ENCODE results near the gene VWA8. TPM values are rescaled to one million over a fixed set of nuclear protein-coding genes. Genes with fewer than 3 reads are reported as not detected.
"Not testable (repeated sequence)": the region's sequence is repeated elsewhere in the genome, so short reads cannot be mapped to it uniquely, and the experiment has no call there.

VWA8 gene
- total RNA-seq, 1 experiment from 2014 or later = 22.6 TPM

DNA sequence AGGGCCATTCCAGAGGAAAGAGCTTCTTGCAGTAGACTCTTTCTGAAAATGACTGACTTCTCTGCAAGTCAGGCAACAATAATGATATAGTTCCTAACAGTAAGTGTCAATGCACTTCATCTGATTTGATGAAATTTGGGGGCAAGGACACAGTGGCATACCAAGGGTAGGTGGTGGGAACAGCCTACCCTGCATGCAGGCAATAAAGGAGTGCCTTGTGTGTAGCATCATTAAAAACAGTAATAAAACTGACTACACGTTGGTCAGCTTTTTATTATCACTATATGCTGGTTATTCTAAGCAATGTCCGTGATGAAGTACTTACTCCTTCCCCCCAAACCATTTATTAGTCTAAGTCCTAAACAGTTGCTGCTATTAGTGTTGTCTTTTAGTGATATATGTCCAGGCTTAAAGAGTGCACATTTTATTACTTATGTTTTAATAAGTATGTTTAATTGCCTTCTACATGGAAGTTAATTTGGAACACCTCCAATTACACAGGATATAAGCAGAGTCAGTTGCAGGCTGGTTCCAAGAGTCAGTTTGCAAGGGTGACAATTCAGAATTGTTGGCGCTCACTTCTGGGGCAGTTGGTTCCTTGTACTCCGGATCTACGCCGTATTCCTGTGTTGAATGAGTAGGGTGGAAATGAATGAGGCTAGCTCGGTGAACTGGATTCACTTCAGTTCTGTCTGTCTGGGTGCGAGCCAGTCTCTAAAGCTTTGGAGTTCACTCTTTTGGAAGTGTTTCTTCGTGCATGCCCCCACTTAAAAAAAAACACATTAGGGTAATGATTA, 419.6 kb downstream of the VWA8 start (continued):
- TF ChIP-seq RAD21 (IDR thresholded peaks at IDR 0.05; ENCODE audit: low read depth) (no peak), EZH2 (IDR thresholded peaks at IDR 0.05) (no peak), TCF7L2 (IDR thresholded peaks at IDR 0.05; ENCODE audit: borderline replicate concordance, extremely low read depth, insufficient read depth, insufficient read length) (no peak), CBX3 (IDR thresholded peaks at IDR 0.05; ENCODE audit: low read depth) (no peak), EZH2phosphoT487 (IDR thresholded peaks at IDR 0.05; ENCODE audit: borderline replicate concordance) (no peak), ZFX (IDR thresholded peaks at IDR 0.05) (no peak), FOSL1 (IDR thresholded peaks at IDR 0.05; ENCODE audit: low read depth) (no peak), POLR2AphosphoS5 (IDR thresholded peaks at IDR 0.05; ENCODE audit: low read depth, low read length) (no peak), SP1 (IDR thresholded peaks at IDR 0.05; ENCODE audit: low read depth) (no peak), SRF (IDR thresholded peaks at IDR 0.05; ENCODE audit: low read depth) (no peak), CEBPB (IDR thresholded peaks at IDR 0.05; ENCODE audit: low read depth) (no peak)
- TF ChIP-seq, protein P1, sequence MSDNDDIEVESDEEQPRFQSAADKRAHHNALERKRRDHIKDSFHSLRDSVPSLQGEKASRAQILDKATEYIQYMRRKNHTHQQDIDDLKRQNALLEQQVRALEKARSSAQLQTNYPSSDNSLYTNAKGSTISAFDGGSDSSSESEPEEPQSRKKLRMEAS (IDR thresholded peaks at IDR 0.05) = no peak
- TF ChIP-seq, protein P2, sequence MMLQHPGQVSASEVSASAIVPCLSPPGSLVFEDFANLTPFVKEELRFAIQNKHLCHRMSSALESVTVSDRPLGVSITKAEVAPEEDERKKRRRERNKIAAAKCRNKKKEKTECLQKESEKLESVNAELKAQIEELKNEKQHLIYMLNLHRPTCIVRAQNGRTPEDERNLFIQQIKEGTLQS (IDR thresholded peaks at IDR 0.05) = no peak

DNA sequence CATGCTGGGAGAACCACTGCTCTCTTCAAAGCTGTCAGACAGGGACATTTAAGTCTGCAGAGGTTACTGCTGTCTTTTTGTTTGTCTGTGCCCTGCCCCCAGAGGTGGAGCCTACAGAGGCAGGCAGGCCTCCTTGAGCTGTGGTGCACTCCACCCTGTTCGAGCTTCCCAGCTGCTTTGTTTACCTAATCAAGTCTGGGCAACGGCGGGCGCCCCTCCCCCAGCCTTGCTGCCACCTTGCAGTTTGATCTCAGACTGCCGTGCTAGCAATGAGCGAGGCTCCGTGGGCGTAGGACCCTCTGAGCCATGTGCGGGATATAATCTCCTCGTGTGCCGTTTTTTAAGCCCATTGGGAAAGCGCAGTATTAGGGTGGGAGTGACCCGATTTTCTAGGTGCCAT, 420.7 kb downstream of the VWA8 start:
- H4K20me1 ChIP-seq (ENCODE audit: insufficient read depth); ATAC-seq; POLR2A ChIA-PET; H3K27me3 ChIP-seq (ENCODE audit: insufficient read depth, low read length); RAD21 ChIA-PET (ENCODE audit: low non-redundant PET in 1 of 2, low total read pairs in 2 of 2, uncharacterized antibody in 2 of 2, unreplicated experiment in 2 of 2); DNase-seq (ENCODE audit: low read depth, low spot score); H2AFZ ChIP-seq (ENCODE audit: low read depth, low read length, poor library complexity, severe bottlenecking); BruUV-seq (replicated peaks); H3K79me2 ChIP-seq (ENCODE audit: insufficient read depth, low read length); H3K9ac ChIP-seq (ENCODE audit: low read length); intact Hi-C loops (cut with micrococcal nuclease); H3K4me3 ChIP-seq (replicated peaks in 1 of 2; ENCODE audit: low read depth in 1 of 2, low read length in 2 of 2); H3K4me1 ChIP-seq (ENCODE audit: control insufficient read depth in 1 of 2, insufficient read depth in 2 of 2, low read length in 2 of 2); H3K9me2 ChIP-seq (ENCODE audit: insufficient read depth); H3K9me3 ChIP-seq (ENCODE audit: control insufficient read depth in 1 of 2, insufficient read depth in 1 of 2, low read depth in 1 of 2, low read length in 2 of 2); H3K27ac ChIP-seq (ENCODE audit: low read depth, low read length); H3K4me2 ChIP-seq (ENCODE audit: low read length); CTCF ChIA-PET; H3K36me3 ChIP-seq (ENCODE audit: control insufficient read depth in 1 of 2, insufficient read depth in 2 of 2, low read length in 2 of 2): not testable (repeated sequence)

All from HCT116 (cell line).